ENCODE data around the gene TMC2.

The TMC2 gene

DNA sequence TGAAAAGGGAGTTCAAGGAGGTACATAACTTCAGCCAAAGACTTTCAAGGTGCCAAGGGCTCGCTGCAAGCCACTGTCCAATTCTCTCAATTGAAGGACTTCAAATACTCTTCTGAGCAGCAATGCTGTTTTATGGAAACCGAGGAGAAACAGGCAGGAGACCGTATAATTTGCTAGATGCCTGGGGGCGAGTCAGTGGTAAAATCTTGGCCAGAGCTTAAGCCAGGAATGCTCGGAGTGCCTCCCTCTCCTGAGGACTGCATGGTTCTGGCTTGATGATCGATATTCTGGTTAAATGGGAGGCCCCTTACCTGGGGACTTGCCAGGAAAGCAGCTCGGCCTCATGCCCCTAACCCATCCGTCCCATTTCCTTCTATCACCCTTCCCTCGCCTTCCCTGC is 80.3 kb downstream of the TMC2 start:
- Histone ChIP-seq H3K4me3 (no peak overlapping the region), H3K27ac (no peak overlapping the region)

DNA sequence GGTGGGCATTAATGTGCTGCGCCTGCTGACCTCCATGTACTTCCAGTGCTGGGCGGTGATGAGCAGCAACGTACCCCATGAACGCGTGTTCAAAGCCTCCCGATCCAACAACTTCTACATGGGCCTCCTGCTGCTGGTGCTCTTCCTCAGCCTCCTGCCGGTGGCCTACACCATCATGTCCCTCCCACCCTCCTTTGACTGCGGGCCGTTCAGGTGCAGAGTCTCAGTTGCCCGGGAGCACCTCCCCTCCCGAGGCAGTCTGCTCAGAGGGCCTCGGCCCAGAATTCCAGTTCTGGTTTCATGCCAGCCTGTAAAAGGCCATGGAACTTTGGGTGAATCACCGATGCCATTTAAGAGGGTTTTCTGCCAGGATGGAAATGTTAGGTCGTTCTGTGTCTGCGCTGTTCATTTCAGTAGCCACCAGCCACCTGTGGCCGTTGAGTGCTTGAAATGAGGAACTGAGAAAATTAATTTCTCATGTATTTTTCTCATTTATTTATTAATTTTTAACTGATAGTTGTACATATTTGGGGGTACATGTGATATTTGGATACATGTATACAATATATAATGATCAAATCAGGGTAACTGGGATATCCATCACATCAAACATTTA is 80.8 kb downstream of the TMC2 start:
- Histone ChIP-seq H3K27ac (no peak overlapping the region), H3K4me3 (no peak overlapping the region)

DNA sequence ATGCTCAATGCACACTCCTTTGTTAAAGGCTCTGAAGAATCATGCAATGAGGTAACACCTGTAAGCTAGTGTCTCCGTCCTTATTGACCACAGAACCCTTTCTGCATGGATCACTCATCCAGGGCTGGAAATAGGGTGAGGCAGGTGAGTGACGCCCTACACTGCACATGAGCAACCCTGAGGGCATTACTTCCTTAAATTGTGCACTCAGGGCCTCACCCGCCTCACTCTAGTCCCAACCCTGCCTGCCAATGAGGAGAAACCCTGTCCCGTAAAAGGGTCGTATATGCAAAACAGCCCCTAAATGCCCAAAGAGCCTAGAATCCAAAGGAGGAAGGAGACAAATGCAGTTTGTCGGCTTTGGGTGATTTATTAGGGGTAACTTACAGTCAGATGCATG is 82.4 kb downstream of the TMC2 start:
- no peak overlapping the region for H3K27ac ChIP-seq
- no peak overlapping the region for H3K4me3 ChIP-seq

DNA sequence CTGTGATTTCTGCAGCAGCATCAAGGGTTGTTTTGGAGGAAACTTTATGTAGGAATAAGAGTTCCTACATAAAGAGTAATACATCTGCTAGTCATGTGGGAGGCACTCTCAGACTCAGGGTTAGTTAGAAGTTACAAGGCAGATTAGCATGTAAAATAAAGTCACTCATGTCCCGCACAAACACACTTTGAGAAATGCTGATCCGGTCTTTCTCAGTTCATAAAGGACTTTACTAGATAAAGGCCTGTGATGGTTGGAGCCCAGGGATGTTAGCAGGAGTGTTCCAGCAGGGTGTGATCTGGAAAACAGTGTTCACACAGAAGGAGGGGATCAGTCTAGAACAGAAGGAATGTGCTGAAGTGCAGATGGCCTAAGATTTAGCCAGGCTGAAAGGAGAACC is 83.0 kb downstream of the TMC2 start:
- Histone ChIP-seq H3K4me3 (no peak overlapping the region), H3K27ac (no peak overlapping the region)

DNA sequence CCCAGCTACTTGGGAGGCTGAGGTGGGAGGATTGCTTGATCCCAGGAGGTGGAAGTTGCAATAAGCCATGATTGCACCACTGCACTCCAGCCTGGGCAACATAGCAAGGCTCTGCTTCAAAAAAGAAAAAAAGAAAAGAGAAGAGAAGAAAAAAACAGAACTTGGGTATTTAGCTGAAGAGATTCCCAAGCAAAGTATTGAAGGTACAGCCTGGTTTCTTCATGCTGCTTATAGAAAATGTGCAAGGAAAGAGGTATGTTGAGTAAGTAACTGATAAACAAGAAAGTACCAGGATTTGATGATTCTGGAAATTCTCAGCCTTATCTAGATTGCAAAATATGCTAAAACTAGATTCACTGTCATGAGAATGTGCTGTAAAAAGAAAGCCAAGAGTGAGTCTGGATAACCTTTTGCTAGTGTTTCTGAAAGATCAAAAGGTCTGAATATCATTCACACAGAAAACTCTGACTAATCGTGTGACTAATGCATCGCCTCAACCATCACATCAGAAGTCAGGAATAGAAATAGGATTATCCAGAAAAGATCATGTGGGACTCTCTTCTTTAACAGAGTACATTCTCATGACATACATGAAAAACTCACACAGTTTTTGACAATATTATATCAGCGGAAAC is 83.7 kb downstream of the TMC2 start:
- no peak overlapping the region for H3K27ac ChIP-seq
- H3K4me3 ChIP-seq: no peak overlapping the region

DNA sequence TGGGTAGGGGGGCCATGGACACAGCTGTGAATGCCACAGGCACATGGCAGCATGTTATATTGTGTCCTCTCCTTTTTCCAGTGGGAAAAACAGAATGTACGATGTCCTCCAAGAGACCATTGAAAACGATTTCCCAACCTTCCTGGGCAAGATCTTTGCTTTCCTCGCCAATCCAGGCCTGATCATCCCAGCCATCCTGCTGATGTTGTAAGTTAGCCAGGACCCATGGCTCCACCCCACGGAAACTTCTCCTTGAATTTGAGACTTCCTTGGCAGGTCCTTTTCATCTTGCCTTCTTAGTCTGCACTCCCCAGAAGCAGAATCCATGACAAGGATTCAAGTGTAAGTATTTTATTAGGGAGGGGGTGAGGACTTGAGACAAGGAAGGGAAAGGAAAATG is 87.8 kb downstream of the TMC2 start:
- H3K4me3 ChIP-seq: no peak overlapping the region
- peak overlapping the region in 1 of 21 experiments; percentile 20 for H3K27ac ChIP-seq

DNA sequence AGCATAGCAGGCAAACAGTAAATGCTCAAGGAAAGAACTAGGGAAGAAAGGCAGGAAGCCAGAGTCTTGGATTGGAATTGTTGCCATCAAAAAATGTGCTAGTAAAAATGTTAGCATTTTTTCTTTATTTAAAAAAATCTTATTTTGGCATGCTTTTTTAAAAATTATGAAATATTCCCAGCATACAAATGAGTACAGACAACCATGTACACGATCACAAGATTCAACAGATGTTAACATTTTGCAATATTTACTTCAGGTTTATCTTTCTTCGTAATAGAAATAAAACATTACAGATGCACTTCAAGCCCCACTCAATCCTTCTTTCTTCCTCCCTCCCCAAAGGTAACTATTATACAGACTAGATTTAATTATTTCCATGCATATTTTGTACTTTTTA is 88.7 kb downstream of the TMC2 start:
- no peak overlapping the region for H3K27ac ChIP-seq
- H3K4me3 ChIP-seq: no peak overlapping the region

DNA sequence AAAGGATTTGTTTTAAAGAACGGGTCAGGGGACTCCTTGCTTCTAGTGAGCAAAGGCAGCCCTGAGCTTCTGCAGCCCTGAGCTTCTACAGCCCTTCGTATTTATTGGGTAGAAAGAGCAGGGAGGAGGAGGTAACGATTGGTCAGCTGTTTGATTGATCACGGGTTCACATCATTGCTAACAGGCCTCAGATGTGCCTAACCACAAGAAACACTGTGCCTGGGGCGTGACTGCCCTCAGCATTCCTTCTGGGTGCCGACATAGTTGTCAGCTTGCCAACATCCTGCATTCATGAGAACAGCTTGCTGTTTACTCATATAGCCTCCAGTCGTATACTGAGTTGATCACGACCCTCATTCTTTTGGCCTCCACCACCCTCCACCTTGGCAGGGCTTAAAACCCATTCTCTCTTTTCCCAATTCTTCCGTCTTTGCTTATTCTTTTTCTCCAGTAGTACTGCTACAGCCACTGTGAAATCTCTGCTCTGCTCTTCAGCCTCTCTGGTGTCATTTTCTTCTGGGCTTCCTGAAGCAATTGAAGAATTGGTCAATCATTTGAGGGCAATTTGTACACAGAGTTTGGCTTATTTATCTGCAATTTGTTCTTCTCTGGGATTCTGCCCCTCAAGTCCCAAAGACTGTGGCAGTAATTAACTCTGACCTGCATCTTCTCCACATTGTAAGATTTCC is 90.6 kb downstream of the TMC2 start:
- H3K4me3 ChIP-seq: no peak overlapping the region
- no peak overlapping the region for H3K27ac ChIP-seq

DNA sequence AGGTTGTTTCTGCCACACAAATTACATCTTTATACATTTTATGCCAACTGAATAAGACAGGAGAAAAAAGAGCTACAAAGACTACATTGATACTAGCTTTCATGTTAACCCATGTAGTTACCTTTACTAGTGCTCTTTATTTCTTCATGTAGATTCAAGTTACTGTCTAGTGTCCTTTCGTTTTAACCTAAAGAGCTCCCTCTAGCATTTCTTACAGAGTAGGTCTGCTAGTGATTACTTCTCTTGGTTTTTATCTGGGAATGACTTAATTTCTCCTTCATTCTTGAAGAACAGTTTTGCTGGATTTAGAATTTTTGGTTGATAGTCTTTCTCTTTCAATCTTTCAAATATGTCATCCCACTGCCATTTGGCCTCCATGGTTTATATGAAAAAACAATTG is 94.9 kb downstream of the TMC2 start:
- Histone ChIP-seq H3K4me3 (no peak overlapping the region), H3K27ac (no peak overlapping the region)

DNA sequence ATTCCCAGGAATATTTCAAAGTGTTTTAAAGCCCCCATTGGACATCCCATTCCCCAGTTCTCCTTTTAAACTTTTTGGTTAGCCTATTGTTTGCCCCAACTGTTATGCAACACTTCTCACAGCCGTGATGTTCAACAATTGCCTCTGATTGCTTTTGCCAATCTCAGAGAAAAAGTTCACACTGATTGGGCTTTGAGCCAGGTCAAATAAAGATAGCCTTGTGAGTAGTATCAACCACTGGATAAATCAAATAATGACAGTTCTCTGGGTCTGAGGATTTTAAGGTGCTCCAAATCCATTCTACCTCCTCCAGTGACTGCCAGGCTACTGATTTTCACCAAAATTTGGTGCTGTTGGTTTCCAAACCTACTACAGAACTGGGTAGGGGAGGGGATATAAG is 97.0 kb downstream of the TMC2 start:
- Histone ChIP-seq H3K27ac (no peak overlapping the region), H3K4me3 (no peak overlapping the region)

DNA sequence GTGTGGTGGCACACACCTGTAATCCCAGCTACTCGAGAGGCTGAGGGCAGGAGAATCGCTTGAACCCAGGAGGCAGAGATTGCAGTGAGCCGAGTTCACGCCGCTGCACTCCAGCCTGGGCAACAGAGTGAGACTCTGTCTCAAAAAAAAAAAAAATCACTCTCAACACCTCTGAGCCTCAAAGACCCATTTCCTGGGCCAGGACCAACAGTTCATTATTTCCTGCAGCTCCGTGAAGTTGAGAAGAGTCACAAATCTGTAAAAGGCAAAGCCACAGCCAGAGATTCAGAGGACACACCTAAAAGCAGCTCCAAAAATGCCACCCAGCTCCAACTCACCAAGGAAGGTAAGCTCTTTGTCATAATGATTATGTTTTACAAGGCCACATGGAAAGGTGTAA is 100.9 kb downstream of the TMC2 start:
- Histone ChIP-seq H3K4me3 (no peak overlapping the region), H3K27ac (no peak overlapping the region)

DNA sequence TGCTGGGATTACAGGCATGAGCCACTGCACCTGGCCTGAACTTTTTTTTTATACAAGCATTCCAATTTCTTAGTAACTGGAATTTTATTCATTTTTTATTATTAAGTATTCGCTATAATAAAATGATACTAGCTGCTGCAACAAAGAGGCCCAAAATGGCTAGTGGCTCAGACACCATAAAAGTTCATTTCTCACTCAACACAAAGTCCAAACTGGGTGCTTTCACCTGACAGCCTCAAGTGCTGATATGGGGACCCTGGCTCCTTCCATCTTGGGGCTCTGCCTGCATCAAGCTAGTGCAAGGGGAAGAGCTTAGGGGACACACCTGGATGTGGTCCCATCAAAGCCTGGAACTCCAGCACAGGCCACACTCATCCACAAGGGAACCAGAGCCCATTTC is 103.9 kb downstream of the TMC2 start:
- Histone ChIP-seq H3K4me3 (no peak overlapping the region), H3K27ac (no peak overlapping the region)

DNA sequence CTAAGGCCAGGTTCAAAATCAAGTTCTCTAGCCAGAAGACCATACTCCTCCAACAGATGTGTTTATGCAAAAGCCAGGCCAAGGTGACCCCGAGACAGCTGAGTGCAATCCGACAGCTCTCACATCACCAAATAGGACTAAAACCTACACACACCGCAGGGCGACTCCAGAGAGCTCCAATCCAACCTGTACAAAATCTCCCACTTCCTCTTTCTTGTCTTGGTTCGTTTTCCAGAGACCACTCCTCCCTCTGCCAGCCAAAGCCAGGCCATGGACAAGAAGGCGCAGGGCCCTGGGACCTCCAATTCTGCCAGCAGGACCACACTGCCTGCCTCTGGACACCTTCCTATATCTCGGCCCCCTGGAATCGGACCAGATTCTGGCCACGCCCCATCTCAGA is 104.5 kb downstream of the TMC2 start:
- no peak overlapping the region for H3K27ac ChIP-seq
- H3K4me3 ChIP-seq: no peak overlapping the region

DNA sequence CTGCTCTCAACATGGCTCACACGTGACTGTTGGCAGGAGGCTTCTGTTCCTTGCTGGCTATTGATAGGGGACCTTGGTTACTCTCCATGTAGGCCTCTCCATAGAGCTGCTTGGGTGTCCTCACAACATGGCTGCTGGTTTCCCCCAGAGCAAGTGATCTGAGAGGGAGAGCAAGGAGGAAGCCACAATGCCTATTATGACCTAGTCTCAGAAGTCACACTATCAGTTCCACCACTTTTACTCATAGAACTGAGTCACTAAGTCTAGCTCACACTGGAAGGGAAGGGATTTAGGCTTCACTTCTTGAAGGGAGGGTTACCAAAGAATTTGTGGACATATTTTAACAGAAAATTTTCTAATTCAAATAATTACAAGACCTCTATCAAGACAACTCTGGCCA is 107.3 kb downstream of the TMC2 start:
- Histone ChIP-seq H3K27ac (no peak overlapping the region), H3K4me3 (no peak overlapping the region)

DNA sequence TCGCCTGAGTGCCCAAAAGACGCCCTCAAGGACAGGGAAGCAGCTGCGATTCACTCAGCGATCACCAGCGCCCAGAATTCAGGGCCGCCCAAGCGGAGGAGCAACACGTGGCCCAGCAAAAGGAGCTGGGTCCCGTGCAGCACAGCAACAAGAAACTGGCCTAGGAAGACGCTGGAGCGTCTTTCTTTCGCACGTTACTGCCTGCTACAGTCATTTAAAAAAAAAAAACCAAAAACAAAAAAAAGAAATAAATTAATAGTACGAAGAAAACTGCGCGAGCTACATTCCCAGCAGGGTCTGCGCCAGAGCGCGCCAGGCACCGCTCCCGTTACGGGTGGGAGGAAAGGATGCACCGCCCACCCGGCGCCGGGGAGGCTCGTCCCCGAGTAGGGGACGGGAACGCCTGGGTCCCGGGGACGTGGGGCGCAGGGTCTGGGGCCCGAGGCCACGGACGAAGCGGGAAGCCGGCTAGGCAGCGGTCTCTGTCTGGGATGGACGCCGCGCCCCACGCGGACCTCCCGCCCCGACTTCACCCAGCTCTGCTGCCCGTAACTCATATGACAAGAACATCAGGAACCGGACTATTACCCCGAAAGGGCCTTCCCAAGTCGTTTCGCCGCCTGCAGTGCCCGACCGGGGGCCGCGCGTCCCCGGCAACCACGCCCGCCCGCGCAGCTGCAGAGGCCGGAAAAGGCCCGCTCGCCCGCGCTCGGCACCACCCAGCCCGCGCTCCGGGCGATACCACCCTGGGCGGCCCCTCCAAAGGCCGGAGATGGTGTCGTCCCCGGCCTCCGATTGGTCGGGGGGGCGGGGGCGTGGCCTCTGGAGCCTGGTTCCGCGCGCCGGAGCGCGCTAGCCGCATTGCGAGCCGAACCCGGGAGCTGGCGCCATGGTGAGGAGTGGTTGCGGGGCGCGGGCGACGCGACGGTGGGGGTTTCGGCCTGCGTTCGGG is 115.7 kb downstream of the TMC2 start, which contains the start of gene NOP56:
Gene NOP56 (plus strand): TSS at position 861 of the 952 bp plus-strand sequence. CDS start 29 bp downstream, at position 890.
- Histone ChIP-seq H3K27ac (peak within 1 kb of the TSS; percentile 75 to 98 (median 92)), H3K4me3 (peak within 1 kb of the TSS; percentile 81 to 99 (median 98))

DNA sequence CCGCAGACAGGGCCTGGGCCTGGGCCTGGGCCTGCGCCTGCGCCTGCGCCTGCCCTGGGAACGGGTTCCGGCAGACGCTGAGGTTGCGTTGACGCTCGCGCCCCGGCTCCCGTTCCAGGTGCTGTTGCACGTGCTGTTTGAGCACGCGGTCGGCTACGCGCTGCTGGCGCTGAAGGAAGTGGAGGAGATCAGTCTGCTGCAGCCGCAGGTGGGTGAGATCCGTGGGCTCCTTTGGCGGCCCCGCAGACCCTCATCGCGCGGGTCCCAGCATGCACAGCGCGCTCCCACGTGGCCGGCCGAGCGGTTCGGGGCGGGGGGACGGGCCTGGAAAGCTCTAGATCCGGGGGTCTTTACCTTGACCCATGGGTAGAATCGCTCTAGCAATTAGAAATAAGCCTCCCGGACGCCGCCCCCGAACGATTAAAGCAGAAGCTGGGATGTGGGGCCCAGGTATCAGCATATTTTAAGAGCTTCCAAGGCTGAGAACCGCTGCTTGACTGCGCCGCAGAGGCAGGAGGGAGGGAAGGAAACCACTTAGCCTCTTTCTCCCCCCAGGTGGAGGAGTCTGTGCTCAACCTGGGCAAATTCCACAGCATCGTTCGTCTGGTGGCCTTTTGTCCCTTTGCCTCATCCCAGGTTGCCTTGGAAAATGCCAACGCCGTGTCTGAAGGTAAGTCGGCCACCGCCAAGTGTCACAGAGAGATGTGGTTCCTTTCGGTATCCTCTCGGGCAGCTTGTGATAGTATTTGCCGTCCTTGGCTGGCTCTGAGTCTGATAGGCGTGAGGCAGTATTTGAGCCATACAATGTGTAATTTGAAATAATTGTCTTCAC is 116.6 kb downstream of the TMC2 start:
- Histone ChIP-seq H3K27ac (peak overlapping the region; percentile 50 to 98 (median 92)), H3K4me3 (peak overlapping the region; percentile 81 to 99 (median 98))

DNA sequence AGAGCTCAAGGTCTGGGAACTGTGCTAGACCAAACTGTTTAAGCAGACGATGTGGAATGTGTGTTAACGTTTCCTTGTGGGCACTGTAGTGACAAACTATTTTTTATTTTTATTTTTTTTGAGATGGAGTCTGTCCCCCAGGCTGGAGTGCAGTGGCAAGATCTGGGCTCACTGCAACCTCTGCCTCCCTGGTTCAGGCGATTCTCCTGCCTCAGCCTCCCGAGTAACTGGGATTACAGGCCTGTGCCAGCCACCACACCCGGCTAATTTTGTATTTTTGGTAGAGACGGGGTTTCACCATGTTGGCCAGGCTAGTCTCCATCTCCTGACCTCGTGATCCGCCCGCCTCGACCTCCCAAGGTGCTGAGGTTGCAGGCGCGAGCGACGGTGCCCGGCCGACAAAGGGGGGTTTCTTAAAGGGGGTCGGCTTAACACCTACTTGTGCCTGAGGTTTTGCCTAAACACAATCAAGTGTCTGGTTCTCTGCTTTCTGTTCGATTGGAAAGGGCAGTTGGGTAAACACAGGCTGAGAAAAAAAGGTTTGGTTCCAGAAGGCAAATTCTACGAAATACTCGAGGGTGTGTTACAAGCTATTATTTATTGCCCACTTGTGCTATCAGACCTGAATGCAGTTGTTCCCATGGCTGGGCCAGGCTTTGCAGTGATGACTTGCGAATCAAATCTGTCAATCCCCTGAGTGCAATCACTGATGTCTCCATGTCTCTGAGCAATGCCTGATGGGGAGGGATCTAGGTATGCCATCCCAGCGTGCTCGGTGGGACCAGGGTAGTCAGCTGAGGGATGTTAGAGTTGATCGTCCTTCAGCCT is 117.4 kb downstream of the TMC2 start:
- Histone ChIP-seq H3K27ac (peak overlapping the region in 16 of 21 experiments; percentile 20 to 98 (median 92)), H3K4me3 (peak overlapping the region; percentile 81 to 99 (median 98))

DNA sequence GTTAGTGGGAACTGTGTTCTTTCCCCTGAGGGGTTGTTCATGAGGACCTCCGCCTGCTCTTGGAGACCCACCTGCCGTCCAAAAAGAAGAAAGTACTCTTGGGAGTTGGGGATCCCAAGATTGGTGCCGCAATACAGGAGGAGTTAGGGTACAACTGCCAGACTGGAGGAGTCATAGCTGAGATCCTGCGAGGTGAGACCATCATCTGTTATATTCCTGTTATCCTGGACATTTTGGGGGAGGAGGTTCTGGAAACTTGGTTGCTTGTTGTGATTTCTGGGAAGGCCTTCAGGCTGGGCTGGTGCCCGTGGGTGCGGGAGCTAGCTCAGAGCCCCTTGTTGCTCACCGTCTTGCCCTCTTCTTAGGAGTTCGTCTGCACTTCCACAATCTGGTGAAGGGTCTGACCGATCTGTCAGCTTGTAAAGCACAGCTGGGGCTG is 118.0 kb downstream of the TMC2 start:
- Histone ChIP-seq H3K4me3 (peak overlapping the region in 4 of 7 experiments; percentile 81 to 99 (median 95)), H3K27ac (peak overlapping the region in 5 of 21 experiments; percentile 20 to 97 (median 95))

All from skin epidermis (tissue), 12 donors.